Activated CD4-positive, alpha-beta T cell treated with anti-CD3 and anti-CD28 coated beads, Interleukin-2, amount 50 U/mL, for 1 hour (primary cell): Measurements from ENCODE around the gene TMEM214.
A peak's percentile ranks its signal among the peaks of the same experiment; 100 is the strongest.

Experiments used
- DNase-seq: peaks from one replicate; pipeline ENCODE4 v3.0.0-alpha.2; 2020

The TMEM214 gene

GRCh38 chr2:27042159-27042661, 9.4 kb downstream of the TMEM214 start:
- no peak for DNase-seq

- no peak for DNase-seq
Observed at GRCh38 chr2:27042985-27043634, 10.3 kb downstream of the TMEM214 start.

- DNase-seq = peak; percentile 44
Observed at GRCh38 chr2:27049422-27050280, 16.9 kb downstream of the TMEM214 start.

GRCh38 chr2:27050281-27050995, 17.7 kb downstream of the TMEM214 start:
- peak; percentile 90 for DNase-seq

- peak; percentile 96 for DNase-seq
Observed at GRCh38 chr2:27050996-27051901, 18.5 kb downstream of the TMEM214 start, which contains the start of gene AGBL5. Gene AGBL5 (plus strand): TSS chr2:27051668. CDS start chr2:27052959, 1,291 bp downstream.

- no peak for DNase-seq
Observed at GRCh38 chr2:27051902-27052645, 19.3 kb downstream of the TMEM214 start.

GRCh38 chr2:27053321-27053720, 20.6 kb downstream of the TMEM214 start:
- no peak for DNase-seq

GRCh38 chr2:27053776-27054175, 21.0 kb downstream of the TMEM214 start:
- no peak for DNase-seq

- no peak for DNase-seq
Observed at GRCh38 chr2:27054721-27055120, 22.0 kb downstream of the TMEM214 start.

GRCh38 chr2:27057184-27057583, 24.4 kb downstream of the TMEM214 start:
- DNase-seq = no peak

GRCh38 chr2:27058210-27058609, 25.4 kb downstream of the TMEM214 start:
- no peak for DNase-seq

- no peak for DNase-seq
Observed at GRCh38 chr2:27059141-27059820, 26.5 kb downstream of the TMEM214 start.

GRCh38 chr2:27060323-27060722, 27.6 kb downstream of the TMEM214 start:
- DNase-seq = no peak

- DNase-seq = no peak
Observed at GRCh38 chr2:27065128-27065527, 32.4 kb downstream of the TMEM214 start.

- DNase-seq = no peak
Observed at GRCh38 chr2:27067385-27067784, 34.6 kb downstream of the TMEM214 start.

- no peak for DNase-seq
Observed at GRCh38 chr2:27069436-27069835, 36.7 kb downstream of the TMEM214 start.

- DNase-seq = no peak
Observed at GRCh38 chr2:27069961-27070618, 37.3 kb downstream of the TMEM214 start.

GRCh38 chr2:27070653-27071276, 38.0 kb downstream of the TMEM214 start:
- DNase-seq = no peak

- DNase-seq = peak; percentile 86
Observed at GRCh38 chr2:27071277-27071989, 38.7 kb downstream of the TMEM214 start, which contains the start of gene OST4. Gene OST4 (minus strand): TSS chr2:27071654.
